Measurements from ENCODE around the gene SKAP1. TPM values are rescaled to one million over a fixed set of nuclear protein-coding genes. Genes with fewer than 3 reads are reported as not detected.

Gene SKAP1
- total RNA-seq, 6 donors from 2014 or later: 1.9 to 5.3 (median 3.9) TPM

DNA sequence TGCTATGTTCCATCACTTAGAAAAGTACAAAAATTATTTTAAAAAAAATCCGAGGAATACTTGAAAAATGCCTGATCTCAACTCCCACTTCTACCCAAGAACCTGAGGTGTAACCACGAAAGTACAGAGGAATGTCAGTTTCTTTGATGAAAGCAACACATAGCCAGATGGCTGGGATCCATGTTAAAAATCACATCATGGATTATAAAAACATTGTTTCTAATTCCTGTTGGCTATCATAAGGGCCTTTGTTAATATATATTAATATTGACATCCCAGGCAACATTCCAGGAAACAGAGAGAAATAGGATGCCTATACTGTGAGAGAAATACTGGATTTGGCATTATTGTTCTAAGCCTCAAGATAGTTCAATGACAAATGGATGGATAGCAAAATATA lies 115.3 kb downstream of the SKAP1 start:
- no peak for ATAC-seq (ENCODE audit: low FRiP score in 2 of 2)
- no peaks in the 10 kb centered on the region for H3K9me3 ChIP-seq
- no peak overlapping the region for H3K27ac ChIP-seq
- 67 to 70% methylated on average over 2 of the region's 2 CpGs for WGBS, 2 donors
- DNase-seq: no peak
- H3K4me3 ChIP-seq: no peak overlapping the region
- H3K36me3 ChIP-seq: no peaks in the 10 kb centered on the region
- H3K27me3 ChIP-seq: peaks cover 0 to 5% (median 2%) of the 10 kb centered on the region in 4 donors
- H3K4me1 ChIP-seq: no peaks in the 10 kb centered on the region
- no peak for TF ChIP-seq POLR2AphosphoS5 (IDR thresholded peaks at IDR 0.05)
- TF ChIP-seq, protein P1, sequence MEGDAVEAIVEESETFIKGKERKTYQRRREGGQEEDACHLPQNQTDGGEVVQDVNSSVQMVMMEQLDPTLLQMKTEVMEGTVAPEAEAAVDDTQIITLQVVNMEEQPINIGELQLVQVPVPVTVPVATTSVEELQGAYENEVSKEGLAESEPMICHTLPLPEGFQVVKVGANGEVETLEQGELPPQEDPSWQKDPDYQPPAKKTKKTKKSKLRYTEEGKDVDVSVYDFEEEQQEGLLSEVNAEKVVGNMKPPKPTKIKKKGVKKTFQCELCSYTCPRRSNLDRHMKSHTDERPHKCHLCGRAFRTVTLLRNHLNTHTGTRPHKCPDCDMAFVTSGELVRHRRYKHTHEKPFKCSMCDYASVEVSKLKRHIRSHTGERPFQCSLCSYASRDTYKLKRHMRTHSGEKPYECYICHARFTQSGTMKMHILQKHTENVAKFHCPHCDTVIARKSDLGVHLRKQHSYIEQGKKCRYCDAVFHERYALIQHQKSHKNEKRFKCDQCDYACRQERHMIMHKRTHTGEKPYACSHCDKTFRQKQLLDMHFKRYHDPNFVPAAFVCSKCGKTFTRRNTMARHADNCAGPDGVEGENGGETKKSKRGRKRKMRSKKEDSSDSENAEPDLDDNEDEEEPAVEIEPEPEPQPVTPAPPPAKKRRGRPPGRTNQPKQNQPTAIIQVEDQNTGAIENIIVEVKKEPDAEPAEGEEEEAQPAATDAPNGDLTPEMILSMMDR (IDR thresholded peaks at IDR 0.05): no peak
- no peak for TF ChIP-seq POLR2A (IDR thresholded peaks at IDR 0.05)
- no peak for TF ChIP-seq EP300 (IDR thresholded peaks at IDR 0.05)

DNA sequence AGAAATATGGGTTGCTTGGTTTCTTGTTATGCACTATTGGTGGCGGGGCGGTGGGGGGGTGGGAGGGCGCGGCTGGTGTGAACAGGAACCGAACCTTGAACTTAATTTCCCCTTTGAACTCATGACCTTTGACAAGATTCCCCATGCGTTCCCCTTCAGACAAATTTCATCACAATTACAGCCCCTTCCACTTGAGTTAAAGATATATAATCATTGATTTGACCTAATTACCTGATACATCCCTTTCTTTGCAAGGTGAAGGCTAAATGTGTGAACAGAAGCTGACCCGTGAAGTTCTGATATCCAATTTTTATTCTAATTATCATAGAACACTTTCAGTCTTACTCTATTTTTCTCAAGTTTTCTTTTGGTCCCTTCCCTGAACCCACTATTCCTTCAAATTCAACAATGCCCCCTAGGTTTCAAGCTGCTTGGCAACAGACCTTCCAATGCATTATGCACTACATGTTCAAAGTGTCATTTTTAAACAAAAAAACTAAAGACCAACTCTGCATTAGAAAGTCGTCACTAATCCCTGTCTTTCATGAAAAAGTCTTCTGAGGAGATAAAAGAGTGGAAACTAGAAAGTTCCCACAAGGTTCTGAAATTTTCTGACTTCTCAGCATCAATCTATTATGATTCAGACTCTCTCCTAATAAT lies 116.8 kb downstream of the SKAP1 start:
- Histone ChIP-seq H3K4me3 (no peak overlapping the region), H3K27ac (no peak overlapping the region), H3K27me3 (peaks cover 0 to 5% (median 2%) of the 10 kb centered on the region in 4 donors), H3K36me3 (no peaks in the 10 kb centered on the region), H3K9me3 (no peaks in the 10 kb centered on the region), H3K4me1 (no peaks in the 10 kb centered on the region)
- 70 to 81% methylated on average over 8 of the region's 8 CpGs for WGBS, 2 donors
- ATAC-seq (ENCODE audit: low FRiP score in 2 of 2): no peak
- TF ChIP-seq POLR2AphosphoS5 (IDR thresholded peaks at IDR 0.05) (no peak), POLR2A (IDR thresholded peaks at IDR 0.05) (no peak)
- TF ChIP-seq, protein P1 (IDR thresholded peaks at IDR 0.05): no peak
- no peak for DNase-seq

DNA sequence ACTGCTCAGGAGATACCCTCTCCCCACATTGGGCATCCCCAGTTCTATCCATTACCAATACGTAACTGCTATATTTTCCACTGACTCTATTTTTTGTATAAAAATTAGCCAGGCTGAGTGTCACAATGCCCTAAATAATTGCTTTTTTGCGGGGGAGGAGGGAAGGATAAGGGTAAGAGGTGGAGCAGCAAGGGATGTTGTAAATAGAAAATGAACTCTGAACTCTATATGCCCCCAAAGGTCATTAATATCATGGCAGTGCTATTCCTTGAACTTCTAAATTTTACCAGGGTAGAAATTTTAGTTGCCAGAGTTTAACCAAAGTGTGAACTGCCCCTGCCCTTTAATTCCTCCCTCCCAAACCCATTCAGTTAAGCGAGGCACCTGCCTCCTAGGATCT lies 118.7 kb downstream of the SKAP1 start:
- no peaks in the 10 kb centered on the region for H3K36me3 ChIP-seq
- no peak overlapping the region for H3K27ac ChIP-seq
- TF ChIP-seq, protein P1 (IDR thresholded peaks at IDR 0.05): no peak
- WGBS, 2 donors: 66 to 74% methylated on average over 3 of the region's 3 CpGs
- H3K4me3 ChIP-seq: no peak overlapping the region
- H3K4me1 ChIP-seq: no peaks in the 10 kb centered on the region
- ATAC-seq (ENCODE audit: low FRiP score in 2 of 2): no peak
- peaks cover 0 to 9% (median 3%) of the 10 kb centered on the region in 4 donors for H3K27me3 ChIP-seq
- no peaks in the 10 kb centered on the region for H3K9me3 ChIP-seq
- DNase-seq: no peak

DNA sequence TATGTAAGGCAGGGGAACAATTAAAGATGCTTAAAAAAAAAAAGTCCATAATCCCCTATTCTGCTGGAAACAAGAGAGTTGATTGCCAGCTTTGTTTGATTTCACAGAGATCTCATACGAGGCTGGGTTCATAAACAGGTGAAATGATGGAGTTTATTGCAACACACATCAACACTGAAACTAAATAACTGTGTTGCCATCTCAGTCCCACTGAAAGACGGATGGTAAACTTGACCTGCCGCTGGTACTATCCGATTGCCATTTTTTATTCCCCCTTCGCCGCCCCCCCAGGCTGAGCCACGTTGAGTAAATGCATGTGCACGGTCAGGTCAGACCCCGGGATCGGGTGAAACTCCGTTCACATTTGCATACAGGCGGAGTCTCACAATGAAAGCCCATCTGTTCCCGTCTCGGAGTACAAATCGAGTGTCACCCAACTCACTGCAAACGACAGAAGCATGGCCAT lies 119.2 kb downstream of the SKAP1 start:
- DNase-seq: no peak
- H3K36me3 ChIP-seq: no peaks in the 10 kb centered on the region
- ATAC-seq (ENCODE audit: low FRiP score in 2 of 2): no peak
- no peaks in the 10 kb centered on the region for H3K4me1 ChIP-seq
- no peak overlapping the region for H3K4me3 ChIP-seq
- no peak for TF ChIP-seq POLR2A (IDR thresholded peaks at IDR 0.05)
- no peak for TF ChIP-seq POLR2AphosphoS5 (IDR thresholded peaks at IDR 0.05)
- TF ChIP-seq EP300 (IDR thresholded peaks at IDR 0.05): no peak
- TF ChIP-seq, protein P1 (IDR thresholded peaks at IDR 0.05): no peak
- no peak overlapping the region for H3K27ac ChIP-seq
- WGBS, 2 donors: 32 to 51% methylated on average over 12 to 16 of the region's 16 CpGs
- H3K27me3 ChIP-seq: peaks cover 0 to 9% (median 3%) of the 10 kb centered on the region in 4 donors
- H3K9me3 ChIP-seq: no peaks in the 10 kb centered on the region

DNA sequence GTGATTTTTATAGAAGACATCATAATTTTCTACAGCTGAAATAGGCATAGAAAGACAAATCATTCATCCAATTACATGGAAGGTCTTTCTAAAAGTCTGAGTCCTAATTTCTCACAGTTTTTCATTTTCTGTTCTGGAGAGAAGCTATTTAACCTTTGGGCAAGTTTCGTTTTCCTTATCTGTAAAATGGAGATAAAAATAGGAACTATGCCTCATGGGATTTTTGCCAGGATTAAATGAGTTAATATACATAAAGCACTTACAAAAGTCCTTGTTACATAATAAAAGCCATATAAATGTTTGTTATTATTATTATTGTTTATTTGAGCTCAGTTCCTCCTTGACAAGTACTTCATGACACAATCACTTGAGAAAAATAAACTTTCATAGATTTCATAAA lies 121.4 kb downstream of the SKAP1 start:
- no peak for DNase-seq
- no peaks in the 10 kb centered on the region for H3K36me3 ChIP-seq
- no peak overlapping the region for H3K4me3 ChIP-seq
- ATAC-seq (ENCODE audit: low FRiP score in 2 of 2): no peak
- TF ChIP-seq EP300 (IDR thresholded peaks at IDR 0.05) (no peak), POLR2AphosphoS5 (IDR thresholded peaks at IDR 0.05) (no peak), POLR2A (IDR thresholded peaks at IDR 0.05) (no peak)
- TF ChIP-seq, protein P1 (IDR thresholded peaks at IDR 0.05): no peak
- H3K9me3 ChIP-seq: no peaks in the 10 kb centered on the region
- H3K27ac ChIP-seq: no peak overlapping the region
- WGBS, 2 donors: 33 to 44% methylated on average over 1 of the region's 1 CpG
- H3K4me1 ChIP-seq: no peaks in the 10 kb centered on the region
- H3K27me3 ChIP-seq: peaks cover 0 to 9% (median 3%) of the 10 kb centered on the region in 4 donors

All from upper lobe of left lung (tissue), 6 donors.